Measurements from ENCODE around the gene NBR1. TPM values are rescaled to one million over a fixed set of nuclear protein-coding genes. Genes with fewer than 3 reads are reported as not detected.

The NBR1 gene
- polyA plus RNA-seq, 1 donor (not counting 4 experiments of a cell fraction or from before 2014, with no cell fraction given) = 65.7 TPM

DNA sequence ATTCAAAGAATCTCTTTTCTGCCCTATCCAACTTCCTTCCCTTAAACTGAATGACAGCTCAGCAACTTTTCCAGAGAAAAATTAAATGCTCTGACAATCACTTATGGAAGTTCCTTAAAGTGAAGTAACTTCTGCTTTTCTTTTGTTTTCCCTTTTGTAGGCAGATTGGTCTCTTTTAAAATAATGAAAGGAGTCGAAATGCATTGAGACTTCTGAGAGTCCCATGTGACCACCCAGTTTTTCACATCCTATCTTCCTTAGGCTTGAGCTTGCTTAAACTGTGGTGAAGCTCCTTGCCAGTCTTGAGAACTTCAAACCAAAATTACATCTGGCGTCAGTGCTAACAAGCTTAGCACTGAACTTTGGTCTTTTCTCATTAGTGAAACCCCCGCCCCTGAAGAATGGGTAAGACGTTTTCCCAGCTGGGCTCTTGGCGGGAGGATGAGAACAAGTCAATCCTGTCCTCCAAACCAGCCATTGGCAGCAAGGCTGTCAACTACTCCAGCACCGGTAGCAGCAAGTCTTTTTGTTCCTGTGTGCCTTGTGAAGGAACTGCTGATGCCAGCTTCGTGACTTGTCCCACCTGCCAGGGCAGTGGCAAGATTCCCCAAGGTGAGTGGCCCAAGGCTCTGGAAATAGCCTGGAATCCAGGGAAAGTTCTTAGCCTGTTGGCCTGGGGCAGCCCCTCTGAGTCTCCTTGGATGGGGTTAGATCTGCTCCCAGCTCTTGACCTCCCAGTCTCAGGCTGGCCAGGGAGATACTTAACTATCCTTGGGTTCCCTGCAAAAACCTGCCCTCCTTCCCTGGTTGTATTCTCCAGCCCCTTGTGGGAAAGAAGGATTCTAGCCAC is 41.9 kb downstream of the NBR1 start:
- Histone ChIP-seq H3K9ac (ENCODE audit: control insufficient read depth, extremely low read depth, insufficient read depth, low read length) (peak overlapping the region; percentile 72), H3K9me3 (ENCODE audit: control insufficient read depth, low read depth, low read length) (no peaks in the 10 kb centered on the region), H2AFZ (ENCODE audit: control insufficient read depth, low read length) (no peak overlapping the region), H3K27me3 (ENCODE audit: control insufficient read depth, extremely low read depth, insufficient read depth, low read length) (no peaks in the 10 kb centered on the region), H3K79me2 (ENCODE audit: control insufficient read depth, insufficient read depth, low read length) (no peaks in the 10 kb centered on the region), H3K36me3 (ENCODE audit: control insufficient read depth in 2 of 2, extremely low read depth in 1 of 2, insufficient read depth in 2 of 2, low read length in 2 of 2) (peaks cover 11 to 28% of the 10 kb centered on the region in 2 experiments), H3K4me2 (ENCODE audit: control insufficient read depth, extremely low read depth, insufficient read depth, low read depth, low read length) (peak overlapping the region; percentile 89), H4K20me1 (ENCODE audit: control insufficient read depth, extremely low read depth, insufficient read depth, low read length) (no peaks in the 10 kb centered on the region), H3K27ac (ENCODE audit: control insufficient read depth, insufficient read depth, low read length) (no peak overlapping the region), H3K9me1 (ENCODE audit: control insufficient read depth, extremely low read depth, insufficient read depth, low read length) (no peaks in the 10 kb centered on the region), H3K4me3 (ENCODE audit: control insufficient read depth in 2 of 3, extremely low read depth in 1 of 3, insufficient read depth in 2 of 3, low read depth in 1 of 3, low read length in 3 of 3) (peak overlapping the region in 2 of 3 experiments; percentile 72 to 74), H3K4me1 (ENCODE audit: control insufficient read depth, extremely low read depth, insufficient read depth, low read length) (peaks cover 23% of the 10 kb centered on the region)
- dilution Hi-C loops (cut with MboI; ENCODE audit: extremely low pct_ligation_motif_present, low sequenced_read_pairs) = no loop called here
- no peak for FAIRE-seq
- no peak for TF ChIP-seq EZH2 (IDR thresholded peaks at IDR 0.05; ENCODE audit: low read length)
- TF ChIP-seq, protein P1, sequence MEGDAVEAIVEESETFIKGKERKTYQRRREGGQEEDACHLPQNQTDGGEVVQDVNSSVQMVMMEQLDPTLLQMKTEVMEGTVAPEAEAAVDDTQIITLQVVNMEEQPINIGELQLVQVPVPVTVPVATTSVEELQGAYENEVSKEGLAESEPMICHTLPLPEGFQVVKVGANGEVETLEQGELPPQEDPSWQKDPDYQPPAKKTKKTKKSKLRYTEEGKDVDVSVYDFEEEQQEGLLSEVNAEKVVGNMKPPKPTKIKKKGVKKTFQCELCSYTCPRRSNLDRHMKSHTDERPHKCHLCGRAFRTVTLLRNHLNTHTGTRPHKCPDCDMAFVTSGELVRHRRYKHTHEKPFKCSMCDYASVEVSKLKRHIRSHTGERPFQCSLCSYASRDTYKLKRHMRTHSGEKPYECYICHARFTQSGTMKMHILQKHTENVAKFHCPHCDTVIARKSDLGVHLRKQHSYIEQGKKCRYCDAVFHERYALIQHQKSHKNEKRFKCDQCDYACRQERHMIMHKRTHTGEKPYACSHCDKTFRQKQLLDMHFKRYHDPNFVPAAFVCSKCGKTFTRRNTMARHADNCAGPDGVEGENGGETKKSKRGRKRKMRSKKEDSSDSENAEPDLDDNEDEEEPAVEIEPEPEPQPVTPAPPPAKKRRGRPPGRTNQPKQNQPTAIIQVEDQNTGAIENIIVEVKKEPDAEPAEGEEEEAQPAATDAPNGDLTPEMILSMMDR (optimal IDR thresholded peaks at IDR 0.05 in 1 of 3, IDR thresholded peaks at IDR 0.05 in 1 of 3, conservative IDR thresholded peaks at IDR 0.05 in 1 of 3; ENCODE audit: extremely low read depth in 1 of 3, insufficient read depth in 2 of 3, low read length in 3 of 3) = no peak
- no peak for DNase-seq (ENCODE audit: low read depth, low spot score)

DNA sequence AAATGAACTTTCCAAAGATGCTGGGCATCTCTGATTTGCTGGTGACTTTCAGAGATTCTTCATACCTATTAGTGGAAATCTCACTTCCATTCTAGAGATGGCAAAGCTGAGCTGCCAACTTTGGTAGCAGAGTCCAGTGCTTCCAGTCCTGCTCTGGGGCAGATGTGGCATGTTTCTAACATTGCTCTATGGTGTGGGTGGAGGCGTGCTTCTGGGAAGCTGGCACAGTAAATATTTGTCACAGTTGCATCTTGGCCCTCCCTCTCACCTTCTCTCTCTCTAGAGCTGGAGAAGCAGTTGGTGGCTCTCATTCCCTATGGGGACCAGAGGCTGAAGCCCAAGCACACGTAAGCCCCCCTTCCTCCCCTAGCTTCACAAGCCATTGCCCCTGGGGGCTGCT is 42.5 kb downstream of the NBR1 start:
- Histone ChIP-seq H4K20me1 (ENCODE audit: control insufficient read depth, extremely low read depth, insufficient read depth, low read length) (no peaks in the 10 kb centered on the region), H3K9me3 (ENCODE audit: control insufficient read depth, low read depth, low read length) (no peaks in the 10 kb centered on the region), H3K4me2 (ENCODE audit: control insufficient read depth, extremely low read depth, insufficient read depth, low read depth, low read length) (no peak overlapping the region), H3K4me1 (ENCODE audit: control insufficient read depth, extremely low read depth, insufficient read depth, low read length) (peaks cover 23% of the 10 kb centered on the region), H2AFZ (ENCODE audit: control insufficient read depth, low read length) (no peak overlapping the region), H3K9ac (ENCODE audit: control insufficient read depth, extremely low read depth, insufficient read depth, low read length) (no peak overlapping the region), H3K27ac (ENCODE audit: control insufficient read depth, insufficient read depth, low read length) (no peak overlapping the region), H3K79me2 (ENCODE audit: control insufficient read depth, insufficient read depth, low read length) (no peaks in the 10 kb centered on the region), H3K36me3 (ENCODE audit: control insufficient read depth in 2 of 2, extremely low read depth in 1 of 2, insufficient read depth in 2 of 2, low read length in 2 of 2) (peaks cover 8 to 24% of the 10 kb centered on the region in 2 experiments), H3K9me1 (ENCODE audit: control insufficient read depth, extremely low read depth, insufficient read depth, low read length) (no peaks in the 10 kb centered on the region), H3K27me3 (ENCODE audit: control insufficient read depth, extremely low read depth, insufficient read depth, low read length) (no peaks in the 10 kb centered on the region), H3K4me3 (ENCODE audit: control insufficient read depth in 2 of 3, extremely low read depth in 1 of 3, insufficient read depth in 2 of 3, low read depth in 1 of 3, low read length in 3 of 3) (no peak overlapping the region)
- DNase-seq (ENCODE audit: low read depth, low spot score) = no peak
- no peak for FAIRE-seq
- dilution Hi-C loops (cut with MboI; ENCODE audit: extremely low pct_ligation_motif_present, low sequenced_read_pairs) = no loop called here
- no peak for TF ChIP-seq EZH2 (IDR thresholded peaks at IDR 0.05; ENCODE audit: low read length)
- TF ChIP-seq, protein P1 (optimal IDR thresholded peaks at IDR 0.05 in 1 of 3, IDR thresholded peaks at IDR 0.05 in 1 of 3, conservative IDR thresholded peaks at IDR 0.05 in 1 of 3; ENCODE audit: extremely low read depth in 1 of 3, insufficient read depth in 2 of 3, low read length in 3 of 3) = no peak

Data from keratinocyte (primary cell).